NCI-H1436 (cell line): Measurements from ENCODE around the gene C5orf34.
A peak's percentile ranks its signal among the peaks of the same experiment; 100 is the strongest.
"Not testable (repeated sequence)": the region's sequence is repeated elsewhere in the genome, so short reads cannot be mapped to it uniquely, and the experiment has no call there.

Experiments
- DNase-seq: peaks from one replicate; lab custom pipeline; 2025; lab: John Stamatoyannopoulos, UW

C5orf34 gene

GRCh38 chr5:43514816-43515677, at the start of gene C5orf34:
TSS of gene C5orf34 (minus strand) at chr5:43515148. CDS start at chr5:43509339, 5,809 bp downstream.
- peak; percentile 95 for DNase-seq

- DNase-seq: no peak
These were observed 49.4 kb upstream of the C5orf34 start for GRCh38 chr5:43564289-43564850.

GRCh38 chr5:43563321-43563720, 48.4 kb upstream of the C5orf34 start:
- no peak for DNase-seq

- DNase-seq: no peak
These were observed 46.4 kb upstream of the C5orf34 start for GRCh38 chr5:43561356-43561755.

GRCh38 chr5:43560128-43560527, 45.2 kb upstream of the C5orf34 start:
- DNase-seq: no peak

GRCh38 chr5:43556857-43557542, 42.1 kb upstream of the C5orf34 start, which contains the start of gene PAIP1:
TSS of gene PAIP1 (minus strand) at chr5:43557077. CDS start at chr5:43556846, 231 bp downstream.
- DNase-seq: peak; percentile 78

GRCh38 chr5:43556607-43556856, 41.6 kb upstream of the C5orf34 start:
- not testable (repeated sequence) for DNase-seq

- DNase-seq: no peak
These were observed 41.1 kb upstream of the C5orf34 start for GRCh38 chr5:43555895-43556606.

GRCh38 chr5:43554497-43554896, 39.5 kb upstream of the C5orf34 start:
- DNase-seq: no peak

GRCh38 chr5:43553381-43553780, 38.4 kb upstream of the C5orf34 start:
- no peak for DNase-seq

- no peak for DNase-seq
These were observed 36.8 kb upstream of the C5orf34 start for GRCh38 chr5:43551731-43552130.

GRCh38 chr5:43549272-43549671, 34.3 kb upstream of the C5orf34 start:
- not testable (repeated sequence) for DNase-seq

GRCh38 chr5:43548358-43548757, 33.4 kb upstream of the C5orf34 start:
- DNase-seq: no peak

- DNase-seq: no peak
These were observed 32.6 kb upstream of the C5orf34 start for GRCh38 chr5:43547532-43547931.

GRCh38 chr5:43543434-43543833, 28.5 kb upstream of the C5orf34 start:
- DNase-seq: no peak

- no peak for DNase-seq
These were observed 25.8 kb upstream of the C5orf34 start for GRCh38 chr5:43540746-43541145.

GRCh38 chr5:43536972-43537371, 22.0 kb upstream of the C5orf34 start:
- no peak for DNase-seq

- DNase-seq: no peak
These were observed 18.7 kb upstream of the C5orf34 start for GRCh38 chr5:43533646-43534045.

GRCh38 chr5:43530648-43531047, 15.7 kb upstream of the C5orf34 start:
- no peak for DNase-seq

- no peak for DNase-seq
These were observed 8.7 kb upstream of the C5orf34 start for GRCh38 chr5:43523662-43524072.

GRCh38 chr5:43520615-43521014, 5.7 kb upstream of the C5orf34 start:
- DNase-seq: no peak

- no peak for DNase-seq
These were observed 715 bp upstream of the C5orf34 start for GRCh38 chr5:43515678-43516048.

GRCh38 chr5:43514471-43514815, 505 bp downstream of the C5orf34 start:
- no peak for DNase-seq
